ENCODE measurements around the gene MATN1.

- TF ChIP-seq CTCF (conservative IDR thresholded peaks at IDR 0.05; ENCODE audit: low read length) (no peak), EZH2phosphoT487 (IDR thresholded peaks at IDR 0.05; ENCODE audit: borderline replicate concordance) (no peak)
Measured at GRCh38 chr1:30672661-30673060, 50.7 kb downstream of the MATN1 start.

Data from Loucy (cell line).